GM20431 (cell line): ENCODE results near the gene ASAP2.

Experiments
- in situ Hi-C: fragments of 300-500 bp; cut with MseI, MboI; formaldehyde crosslinking; loops from one replicate; pipeline ENCODE4 v1.15.0; 2020; ENCODE audit warnings: low sequenced_read_pairs; ENCODE audit not compliant: unreplicated experiment

The ASAP2 gene

GRCh38 chr2:9364791-9365497 is 158.3 kb downstream of the ASAP2 start:
- in situ Hi-C loops: no loop called here

GRCh38 chr2:9365498-9366019 is 158.9 kb downstream of the ASAP2 start:
- in situ Hi-C loops: no loop called here

- in situ Hi-C loops: no loop called here
Observed at GRCh38 chr2:9366026-9366425, 159.4 kb downstream of the ASAP2 start.

- in situ Hi-C loops: no loop called here
Observed at GRCh38 chr2:9370746-9371145, 164.1 kb downstream of the ASAP2 start.

GRCh38 chr2:9373047-9373446 is 166.4 kb downstream of the ASAP2 start:
- in situ Hi-C loops: no loop called here

GRCh38 chr2:9373476-9373875 is 166.9 kb downstream of the ASAP2 start:
- in situ Hi-C loops: no loop called here

- in situ Hi-C loops: no loop called here
Observed at GRCh38 chr2:9374071-9374730, 167.6 kb downstream of the ASAP2 start.

GRCh38 chr2:9375857-9376428 is 169.3 kb downstream of the ASAP2 start:
- in situ Hi-C loops: no loop called here

GRCh38 chr2:9377461-9378097 is 171.0 kb downstream of the ASAP2 start:
- in situ Hi-C loops: no loop called here

- in situ Hi-C loops: no loop called here
Observed at GRCh38 chr2:9378433-9379390, 172.1 kb downstream of the ASAP2 start.

GRCh38 chr2:9379391-9379755 is 172.8 kb downstream of the ASAP2 start:
- in situ Hi-C loops: no loop called here

GRCh38 chr2:9380702-9381628 is 174.4 kb downstream of the ASAP2 start:
- in situ Hi-C loops: no loop called here

GRCh38 chr2:9382604-9383235 is 176.1 kb downstream of the ASAP2 start:
- in situ Hi-C loops: no loop called here

- in situ Hi-C loops: no loop called here
Observed at GRCh38 chr2:9384521-9384920, 177.9 kb downstream of the ASAP2 start.

GRCh38 chr2:9385841-9386240 is 179.2 kb downstream of the ASAP2 start:
- in situ Hi-C loops: no loop called here

- in situ Hi-C loops: no loop called here
Observed at GRCh38 chr2:9388199-9388681, 181.6 kb downstream of the ASAP2 start.

GRCh38 chr2:9388950-9389911 is 182.6 kb downstream of the ASAP2 start:
- in situ Hi-C loops: no loop called here
